UCSD-AML1 (cell line): Measurements from ENCODE around the gene TADA2A.
"Not testable (repeated sequence)": the region's sequence is repeated elsewhere in the genome, so short reads cannot be mapped to it uniquely, and the experiment has no call there.

ENCODE experiments used
- DNase-seq: peaks from one replicate; lab custom pipeline; 2025; ENCODE audit not compliant: unreplicated experiment; lab: John Stamatoyannopoulos, UW

The TADA2A gene

GRCh38 chr17:37490638-37491614, 84.2 kb downstream of the TADA2A start:
- DNase-seq = peak; percentile 53

- DNase-seq = no peak
These were observed 85.5 kb downstream of the TADA2A start for GRCh38 chr17:37492167-37492566.

GRCh38 chr17:37493249-37494027, 86.8 kb downstream of the TADA2A start:
- no peak for DNase-seq

GRCh38 chr17:37494401-37494831, 87.7 kb downstream of the TADA2A start:
- no peak for DNase-seq

GRCh38 chr17:37494971-37495370, 88.3 kb downstream of the TADA2A start:
- DNase-seq = no peak

GRCh38 chr17:37500378-37500777, 93.7 kb downstream of the TADA2A start:
- DNase-seq = no peak

GRCh38 chr17:37502009-37502936, 95.6 kb downstream of the TADA2A start:
- DNase-seq = no peak

- no peak for DNase-seq
These were observed 96.5 kb downstream of the TADA2A start for GRCh38 chr17:37503148-37503547.

- DNase-seq = no peak
These were observed 98.6 kb downstream of the TADA2A start for GRCh38 chr17:37505333-37505732.

GRCh38 chr17:37506678-37507077, 100.0 kb downstream of the TADA2A start:
- peak; percentile 24 for DNase-seq

- DNase-seq = no peak
These were observed 100.4 kb downstream of the TADA2A start for GRCh38 chr17:37507111-37507510.

- no peak for DNase-seq
These were observed 103.4 kb downstream of the TADA2A start for GRCh38 chr17:37510056-37510455.

GRCh38 chr17:37511642-37512041, 105.0 kb downstream of the TADA2A start:
- DNase-seq = not testable (repeated sequence)

GRCh38 chr17:37512442-37513068, 105.9 kb downstream of the TADA2A start:
- no peak for DNase-seq

- no peak for DNase-seq
These were observed 107.0 kb downstream of the TADA2A start for GRCh38 chr17:37513711-37514110.

GRCh38 chr17:37516127-37516571, 109.5 kb downstream of the TADA2A start:
- DNase-seq = no peak

GRCh38 chr17:37517881-37518280, 111.2 kb downstream of the TADA2A start:
- DNase-seq = no peak

GRCh38 chr17:37518826-37519225, 112.1 kb downstream of the TADA2A start:
- DNase-seq = no peak

- DNase-seq = peak; percentile 20
These were observed 112.7 kb downstream of the TADA2A start for GRCh38 chr17:37519251-37519985.

- DNase-seq = no peak
These were observed 113.5 kb downstream of the TADA2A start for GRCh38 chr17:37520174-37520573.
